Hepatocyte (in vitro differentiated cells): ENCODE measurements around the gene PPFIA2.

Experiments used
- EZH2phosphoT487 ChIP-seq: fragments of 200-600 bp; sonication (generic); IDR thresholded peaks from one replicate; pipeline ENCODE4 v1.6.1; 2018; ENCODE audit warnings: antibody characterized with exemption, mild to moderate bottlenecking, low read depth, moderate library complexity; ENCODE audit not compliant: unreplicated experiment, severe bottlenecking
- TF ChIP-seq, protein P1 (sequence below): fragments of 200-600 bp; sonication (generic); IDR thresholded peaks from 2 replicates; pipeline ENCODE4 v1.5.1; 2016; ENCODE audit warnings: antibody characterized with exemption, mild to moderate bottlenecking; ENCODE audit not compliant: poor library complexity

DNA sequence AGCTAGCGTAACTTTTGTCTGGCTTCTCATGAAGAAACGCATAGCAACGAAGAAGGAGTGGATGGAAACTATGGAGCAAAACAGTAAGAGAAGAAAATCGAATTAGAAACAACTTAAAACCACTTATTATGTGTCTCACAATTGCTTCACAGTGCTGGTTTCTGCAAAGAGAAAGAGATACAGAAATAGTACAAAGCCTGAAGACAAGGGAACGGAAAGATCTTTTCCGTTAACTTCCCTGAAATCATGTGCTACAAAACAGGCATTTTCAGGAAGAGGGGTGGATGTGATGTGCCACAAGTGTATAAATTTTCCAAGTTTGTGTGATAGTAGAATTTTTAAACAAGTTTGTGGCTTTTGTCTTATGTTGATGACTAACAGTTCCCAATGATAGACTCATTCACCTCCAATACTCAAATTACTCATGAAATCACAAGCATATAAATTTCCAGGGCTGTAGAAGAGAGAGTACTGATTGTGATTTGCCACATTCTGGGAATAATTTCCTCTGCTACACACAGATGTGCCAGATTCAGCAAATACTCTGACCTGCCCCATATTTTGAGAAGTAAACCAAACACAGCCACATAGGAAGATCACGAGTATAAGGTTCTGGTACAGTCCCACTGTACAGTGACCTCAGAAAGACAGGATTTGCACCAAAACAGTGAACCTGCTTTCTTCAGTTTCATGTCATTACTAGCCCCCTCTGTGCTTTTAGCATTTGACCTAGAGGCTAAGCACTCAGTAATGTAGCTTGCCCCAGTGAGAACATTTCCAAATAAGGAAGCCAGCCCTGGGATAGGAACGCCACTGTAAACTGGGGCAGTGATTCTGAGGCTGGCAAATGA lies 41.4 kb upstream of the PPFIA2 start:
- TF ChIP-seq, protein P1, sequence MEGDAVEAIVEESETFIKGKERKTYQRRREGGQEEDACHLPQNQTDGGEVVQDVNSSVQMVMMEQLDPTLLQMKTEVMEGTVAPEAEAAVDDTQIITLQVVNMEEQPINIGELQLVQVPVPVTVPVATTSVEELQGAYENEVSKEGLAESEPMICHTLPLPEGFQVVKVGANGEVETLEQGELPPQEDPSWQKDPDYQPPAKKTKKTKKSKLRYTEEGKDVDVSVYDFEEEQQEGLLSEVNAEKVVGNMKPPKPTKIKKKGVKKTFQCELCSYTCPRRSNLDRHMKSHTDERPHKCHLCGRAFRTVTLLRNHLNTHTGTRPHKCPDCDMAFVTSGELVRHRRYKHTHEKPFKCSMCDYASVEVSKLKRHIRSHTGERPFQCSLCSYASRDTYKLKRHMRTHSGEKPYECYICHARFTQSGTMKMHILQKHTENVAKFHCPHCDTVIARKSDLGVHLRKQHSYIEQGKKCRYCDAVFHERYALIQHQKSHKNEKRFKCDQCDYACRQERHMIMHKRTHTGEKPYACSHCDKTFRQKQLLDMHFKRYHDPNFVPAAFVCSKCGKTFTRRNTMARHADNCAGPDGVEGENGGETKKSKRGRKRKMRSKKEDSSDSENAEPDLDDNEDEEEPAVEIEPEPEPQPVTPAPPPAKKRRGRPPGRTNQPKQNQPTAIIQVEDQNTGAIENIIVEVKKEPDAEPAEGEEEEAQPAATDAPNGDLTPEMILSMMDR: no peak
- no peak for TF ChIP-seq EZH2phosphoT487
